GM19463 (cell line): ENCODE results near the gene INSM1.

Experiments
- ATAC-seq: cut with Tn5 transposase; IDR thresholded peaks from one replicate; pipeline ENCODE4 v1.9.1; 2021; ENCODE audit warnings: mild to moderate bottlenecking, moderate library complexity; ENCODE audit not compliant: unreplicated experiment

Gene INSM1

GRCh38 chr20:20362774-20363433 is 5.0 kb upstream of the INSM1 start:
- no peak for ATAC-seq

GRCh38 chr20:20363434-20363798 is 4.5 kb upstream of the INSM1 start:
- ATAC-seq, result no peak

GRCh38 chr20:20363799-20364592 is 3.9 kb upstream of the INSM1 start:
- ATAC-seq, result no peak

GRCh38 chr20:20364593-20365479 is 3.1 kb upstream of the INSM1 start:
- no peak for ATAC-seq

GRCh38 chr20:20365480-20366161 is 2.3 kb upstream of the INSM1 start:
- ATAC-seq, result no peak

- ATAC-seq, result no peak
These were observed 1.4 kb upstream of the INSM1 start for GRCh38 chr20:20366551-20366875.

GRCh38 chr20:20366876-20367574 is 879 bp upstream of the INSM1 start:
- no peak for ATAC-seq

- no peak for ATAC-seq
These were observed 730 bp downstream of the INSM1 start for GRCh38 chr20:20368418-20369249.

GRCh38 chr20:20369250-20370093 is 1.6 kb downstream of the INSM1 start:
- ATAC-seq, result no peak

GRCh38 chr20:20370094-20370575 is 2.2 kb downstream of the INSM1 start:
- no peak for ATAC-seq

GRCh38 chr20:20371083-20371482 is 3.2 kb downstream of the INSM1 start:
- no peak for ATAC-seq

- ATAC-seq, result no peak
These were observed 3.8 kb downstream of the INSM1 start for GRCh38 chr20:20371681-20372080.

- ATAC-seq, result no peak
These were observed 5.2 kb downstream of the INSM1 start for GRCh38 chr20:20373091-20373571.

GRCh38 chr20:20375862-20376261 is 8.0 kb downstream of the INSM1 start:
- no peak for ATAC-seq

GRCh38 chr20:20386192-20386591 is 18.3 kb downstream of the INSM1 start:
- no peak for ATAC-seq

GRCh38 chr20:20390393-20390792 is 22.5 kb downstream of the INSM1 start:
- no peak for ATAC-seq

- ATAC-seq, result no peak
These were observed 23.2 kb downstream of the INSM1 start for GRCh38 chr20:20391115-20391514.

GRCh38 chr20:20391766-20392165 is 23.9 kb downstream of the INSM1 start:
- ATAC-seq, result no peak
